Activated naive CD4-positive, alpha-beta T cell treated with anti-CD3 and anti-CD28 coated beads, Interleukin-2, amount 10 ng/mL, durations not matched to agents 7 days and 5 days (primary cell): ENCODE data around the gene PVRIG.
"Not testable (repeated sequence)": the region's sequence is repeated elsewhere in the genome, so short reads cannot be mapped to it uniquely, and the experiment has no call there.

ENCODE experiments used
- CTCF ChIA-PET: fragments of 350-600 bp; sonication (Branson Sonifier 250); formaldehyde crosslinking; loops from one replicate; lab custom pipeline; 2021; ENCODE audit warnings: antibody characterized with exemption; lab: Charles Lee
- DNase-seq: peaks from one replicate; pipeline ENCODE4 v3.0.0-alpha.2; 2020
- H3K27ac Mint-ChIP-seq: one replicate; pipeline ENCODE4 v1.8.0; 2021; ENCODE audit warnings: mild to moderate bottlenecking, moderate library complexity, mixed read lengths
- H3K27me3 Mint-ChIP-seq: one replicate; pipeline ENCODE4 v1.8.0; 2021; ENCODE audit warnings: mild to moderate bottlenecking, mixed read lengths
- H3K36me3 Mint-ChIP-seq: one replicate; pipeline ENCODE4 v1.8.0; 2021; ENCODE audit warnings: mixed read lengths
- H3K4me1 Mint-ChIP-seq: one replicate; pipeline ENCODE4 v1.8.0; 2021; ENCODE audit warnings: mixed read lengths
- H3K4me3 Mint-ChIP-seq: one replicate; pipeline ENCODE4 v1.8.0; 2021; ENCODE audit warnings: mild to moderate bottlenecking, moderate library complexity, mixed read lengths
- H3K9me3 Mint-ChIP-seq: one replicate; pipeline ENCODE4 v1.8.0; 2021; ENCODE audit warnings: mixed read lengths

Gene PVRIG

DNA sequence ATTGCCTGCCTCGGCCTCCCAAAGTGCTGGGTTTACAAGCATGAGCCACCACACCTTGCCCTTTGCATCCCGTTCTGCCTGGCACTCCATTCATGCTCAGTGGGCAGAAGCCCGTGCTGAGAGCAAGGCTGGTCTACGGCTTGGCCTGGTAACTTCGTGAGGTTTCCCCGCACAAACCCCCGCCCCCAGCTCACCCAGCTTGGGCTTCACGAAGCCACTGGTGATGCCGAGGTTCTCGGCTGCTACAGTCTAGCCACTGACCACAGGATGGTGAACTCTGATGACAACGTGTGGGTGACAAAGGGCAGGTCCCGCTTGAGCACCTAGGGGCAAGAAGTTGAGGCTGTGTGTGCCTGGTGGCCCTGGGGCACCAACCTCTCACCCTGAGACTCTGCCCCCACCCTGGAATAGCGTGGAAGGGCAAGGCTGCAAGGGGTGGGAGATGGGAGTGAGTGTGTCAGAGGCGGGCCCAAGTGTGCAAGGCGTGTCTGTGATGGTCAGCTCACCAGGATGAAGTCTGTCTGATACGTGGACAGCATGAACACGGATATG, 3.7 kb downstream of the PVRIG start:
- CTCF ChIA-PET, result interaction anchor here (0.9 kb wide), 1 partner anchor 33 kb away, joined by 3 read pairs; no protein-coding TSS in a partner anchor
- Mint-ChIP-seq H3K4me1 (peaks cover 58% of the 10 kb centered on the region), H3K4me3 (peak overlapping the region; percentile 87), H3K36me3 (peaks cover 64% of the 10 kb centered on the region), H3K27ac (peak overlapping the region; percentile 97)
- not testable (repeated sequence) for H3K27me3 Mint-ChIP-seq, H3K9me3 Mint-ChIP-seq, DNase-seq

DNA sequence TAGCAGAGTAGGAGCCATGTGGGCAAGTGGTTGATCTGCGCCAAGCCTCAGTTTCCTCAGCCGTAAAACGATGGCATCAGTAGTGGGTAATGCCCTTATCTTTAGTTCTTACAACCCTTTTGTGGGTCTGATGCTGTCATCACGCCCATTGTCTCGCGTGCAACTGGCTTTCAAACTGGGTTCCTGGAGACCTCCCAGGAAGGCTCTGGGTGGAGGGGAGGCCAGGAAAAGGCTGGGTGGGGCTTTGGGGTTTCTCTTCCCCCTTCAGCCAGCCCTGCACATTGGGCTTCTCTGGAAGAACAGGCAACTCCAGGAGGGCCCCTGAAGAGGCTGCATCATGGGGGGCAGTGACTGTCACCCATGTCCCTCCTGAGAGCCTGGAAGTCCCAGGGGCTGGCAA, 5.1 kb downstream of the PVRIG start:
- Mint-ChIP-seq H3K36me3 (peaks cover 61% of the 10 kb centered on the region), H3K27ac (peak overlapping the region; percentile 97), H3K4me1 (peaks cover 49% of the 10 kb centered on the region)
- CTCF ChIA-PET, result interaction anchor here (1.2 kb wide), 1 partner anchor 9 kb away, joined by 3 read pairs; no protein-coding TSS in a partner anchor
- H3K27me3 Mint-ChIP-seq, H3K4me3 Mint-ChIP-seq, H3K9me3 Mint-ChIP-seq, DNase-seq: not testable (repeated sequence)

DNA sequence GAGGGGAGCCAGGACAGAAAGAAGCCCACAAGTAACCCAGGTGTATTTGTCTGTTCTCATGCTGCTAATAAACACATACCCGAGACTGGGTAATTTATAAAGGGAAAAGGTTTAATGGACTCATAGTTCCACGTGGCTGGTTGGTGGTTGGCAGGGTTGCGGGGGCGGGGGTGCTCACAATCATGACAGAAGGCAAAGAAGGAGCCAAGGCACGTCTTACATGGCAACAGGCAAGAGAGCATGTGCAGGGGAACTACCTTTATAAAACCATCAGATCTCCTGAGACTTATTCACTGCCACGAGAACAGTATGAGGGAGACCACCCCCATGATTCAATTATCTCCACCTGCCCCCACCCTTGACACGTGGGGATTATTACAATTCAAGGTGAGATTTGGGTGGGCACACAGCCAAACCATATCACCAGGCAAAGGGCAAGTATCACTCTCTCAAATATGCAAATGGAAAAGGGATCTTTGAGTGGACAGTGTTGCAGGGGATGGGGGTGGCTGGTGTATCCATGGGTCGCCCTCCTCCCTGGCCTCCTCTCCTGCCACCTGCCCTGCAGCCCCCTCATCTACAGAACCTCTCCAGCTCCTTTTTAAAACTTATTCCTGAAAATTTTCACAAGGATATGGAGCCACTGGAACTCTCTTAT, 15.0 kb downstream of the PVRIG start:
- CTCF ChIA-PET, DNase-seq: not testable (repeated sequence)

DNA sequence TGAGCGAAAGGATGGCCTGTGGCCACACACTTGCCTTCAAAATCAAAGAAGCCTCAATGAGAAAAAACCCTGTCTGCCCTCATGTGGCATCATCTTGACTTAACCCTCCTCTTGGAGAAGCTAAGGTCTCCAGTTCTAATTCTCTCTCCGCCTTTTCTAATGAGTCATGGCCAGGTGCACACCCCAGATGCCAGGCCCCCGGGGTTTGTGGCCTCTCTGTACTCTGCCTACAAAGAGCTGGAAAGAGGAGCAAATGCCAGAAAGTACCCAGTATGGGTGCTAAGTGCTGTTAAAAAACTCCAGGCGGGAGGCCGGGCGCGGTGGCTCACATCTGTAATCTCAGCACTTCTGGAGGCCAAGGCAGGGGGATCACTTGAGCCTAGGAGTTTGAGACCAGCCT, 20.2 kb downstream of the PVRIG start:
- H3K9me3 Mint-ChIP-seq, H3K27me3 Mint-ChIP-seq, CTCF ChIA-PET, H3K27ac Mint-ChIP-seq, DNase-seq, H3K36me3 Mint-ChIP-seq, H3K4me3 Mint-ChIP-seq: not testable (repeated sequence)
- H3K4me1 Mint-ChIP-seq, result peaks cover 26% of the 10 kb centered on the region

More for the DNA sequence above, 15.0 kb downstream of the PVRIG start:
- H3K4me1 Mint-ChIP-seq, result peaks cover 11% of the 10 kb centered on the region
- H3K27me3 Mint-ChIP-seq, H3K9me3 Mint-ChIP-seq, H3K27ac Mint-ChIP-seq, H3K4me3 Mint-ChIP-seq: not testable (repeated sequence)
- H3K36me3 Mint-ChIP-seq, result peaks cover 36% of the 10 kb centered on the region

DNA sequence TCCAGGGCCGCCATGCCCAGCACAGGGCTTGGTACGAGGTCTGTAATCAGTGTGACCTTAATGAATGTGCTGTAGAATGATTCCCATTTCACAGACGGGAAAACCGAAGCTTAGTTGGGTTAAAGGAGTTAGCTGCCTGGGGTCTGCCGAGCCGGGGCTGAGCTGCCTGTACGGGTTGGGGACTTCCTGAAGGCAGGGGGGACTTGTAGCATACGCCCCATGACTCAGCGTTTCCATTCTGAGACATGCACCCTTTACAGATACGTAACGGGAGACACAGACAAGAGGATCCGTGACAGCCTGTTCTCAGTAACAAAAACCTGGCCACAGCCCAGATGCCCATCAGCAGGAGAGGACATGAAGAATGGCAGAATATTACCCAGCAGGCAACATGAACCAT, 23.6 kb downstream of the PVRIG start:
- H3K36me3 Mint-ChIP-seq, H3K27me3 Mint-ChIP-seq, H3K4me3 Mint-ChIP-seq, CTCF ChIA-PET, H3K9me3 Mint-ChIP-seq: not testable (repeated sequence)
- H3K4me1 Mint-ChIP-seq, result peaks cover 27% of the 10 kb centered on the region
- peak; percentile 58 for DNase-seq
- peak overlapping the region; percentile 42 for H3K27ac Mint-ChIP-seq

DNA sequence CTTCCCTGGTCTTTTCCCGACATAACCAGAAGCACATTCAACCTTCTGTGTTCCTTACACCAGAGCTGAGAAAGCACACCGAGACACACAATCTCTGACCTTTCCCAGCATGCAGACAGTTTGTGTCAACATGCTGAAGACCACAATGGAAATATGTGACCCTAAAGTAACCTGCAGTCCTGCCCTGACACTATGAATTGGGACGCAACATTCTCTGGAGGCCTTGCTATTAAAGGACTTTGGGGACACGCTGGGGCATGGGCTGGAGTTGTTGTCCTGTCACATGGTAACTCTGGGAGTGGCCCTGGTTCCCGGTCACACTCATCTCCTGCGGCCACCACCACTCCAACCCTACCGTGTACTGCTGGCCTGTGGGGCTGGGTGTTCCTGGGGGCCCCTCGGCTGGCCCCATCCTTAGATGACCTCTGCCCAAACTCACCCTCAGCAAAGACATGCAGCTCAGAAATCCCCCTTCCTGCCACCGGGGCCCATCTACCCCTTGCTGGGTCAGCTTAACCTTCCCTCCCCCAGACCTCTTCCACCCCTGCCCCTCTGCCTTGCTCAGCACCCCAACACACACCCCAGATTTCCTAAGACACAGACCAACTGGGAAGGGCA, 25.3 kb downstream of the PVRIG start:
- H3K9me3 Mint-ChIP-seq, H3K4me3 Mint-ChIP-seq, H3K27me3 Mint-ChIP-seq, H3K27ac Mint-ChIP-seq, H3K36me3 Mint-ChIP-seq, DNase-seq, CTCF ChIA-PET: not testable (repeated sequence)
- H3K4me1 Mint-ChIP-seq, result peaks cover 20% of the 10 kb centered on the region

DNA sequence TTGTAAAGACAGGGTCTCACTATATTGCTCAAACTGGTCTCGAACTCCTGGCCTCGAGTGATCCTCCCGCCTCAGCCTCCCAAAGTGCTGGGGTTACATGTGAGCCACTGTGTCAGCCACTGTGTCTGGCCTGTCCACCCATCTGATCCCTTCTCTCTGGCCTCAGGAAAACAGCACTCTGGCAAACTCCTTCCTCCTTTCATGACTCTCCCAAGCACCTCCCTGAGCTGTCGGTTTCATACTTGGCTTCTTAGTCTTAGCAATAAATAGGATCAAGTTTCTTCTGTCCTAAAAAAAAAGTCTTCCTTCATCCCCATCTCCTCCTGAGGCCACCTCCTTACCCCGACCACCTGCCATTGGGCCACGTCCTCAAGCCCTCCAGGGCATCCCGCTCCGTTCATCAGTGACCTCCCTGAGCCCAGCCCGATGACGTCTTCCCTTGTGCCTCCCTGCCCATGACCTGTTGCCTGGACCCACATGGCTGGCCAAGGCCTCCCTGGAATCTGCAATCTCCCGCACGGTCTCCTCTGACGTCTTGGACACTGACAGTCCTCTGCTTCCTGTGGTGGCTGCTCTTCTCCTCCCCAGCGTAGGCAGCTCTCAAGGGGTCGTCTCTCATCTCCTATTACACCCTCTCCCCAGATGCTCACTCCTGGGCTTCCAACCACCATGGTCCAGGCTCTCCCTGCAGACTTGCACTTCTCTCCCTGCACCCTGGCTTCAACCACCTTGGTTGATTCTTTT, 26.5 kb downstream of the PVRIG start:
- H3K9me3 Mint-ChIP-seq, DNase-seq, H3K27me3 Mint-ChIP-seq, H3K27ac Mint-ChIP-seq, H3K36me3 Mint-ChIP-seq, H3K4me3 Mint-ChIP-seq, CTCF ChIA-PET: not testable (repeated sequence)
- peaks cover 20% of the 10 kb centered on the region for H3K4me1 Mint-ChIP-seq

DNA sequence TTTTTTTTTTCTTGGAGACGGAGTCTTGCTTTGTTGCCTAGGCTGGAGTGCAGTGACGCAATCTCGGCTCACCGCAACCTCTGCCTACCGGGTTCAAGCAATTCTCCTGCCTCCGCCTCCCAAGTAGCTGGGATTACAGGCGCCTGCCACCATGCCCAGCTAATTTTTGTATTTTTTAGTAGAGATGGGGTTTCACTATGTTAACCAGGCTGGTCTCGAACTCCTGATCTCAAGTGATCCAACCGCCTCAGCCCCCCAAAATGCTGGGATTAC, 27.1 kb downstream of the PVRIG start:
- H3K36me3 Mint-ChIP-seq, CTCF ChIA-PET, H3K9me3 Mint-ChIP-seq, DNase-seq, H3K27ac Mint-ChIP-seq, H3K4me3 Mint-ChIP-seq, H3K27me3 Mint-ChIP-seq: not testable (repeated sequence)
- peaks cover 20% of the 10 kb centered on the region for H3K4me1 Mint-ChIP-seq

DNA sequence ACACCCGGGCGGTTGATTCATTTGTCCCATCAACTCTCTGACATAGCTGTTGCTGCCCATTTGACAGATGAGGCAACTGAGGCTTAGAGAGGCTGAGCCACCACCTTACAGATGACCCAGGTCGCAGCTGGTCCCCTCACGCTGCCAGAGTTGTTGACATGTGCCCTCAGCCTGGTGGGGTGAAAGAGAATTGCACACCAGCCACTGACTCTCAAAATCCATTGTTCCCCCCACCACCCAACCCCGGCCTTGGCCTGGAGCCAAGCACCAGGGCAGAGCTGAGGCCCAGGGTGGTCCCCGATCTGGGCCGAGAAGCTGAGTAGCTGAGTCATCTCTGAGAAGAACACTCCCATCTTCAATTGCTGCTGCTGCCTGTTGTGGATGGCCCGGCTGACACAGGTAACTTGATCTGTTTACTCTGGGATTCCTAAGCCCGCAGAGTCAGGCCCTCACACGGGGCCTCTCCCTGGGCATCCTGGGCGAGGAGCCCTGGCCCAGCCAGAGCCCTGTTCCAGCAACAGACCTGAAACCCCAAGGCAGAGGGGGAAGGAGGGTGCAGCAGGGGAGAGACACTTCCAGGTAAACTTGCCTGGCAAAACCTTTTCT, 27.5 kb downstream of the PVRIG start:
- Mint-ChIP-seq H3K4me3 (no peak overlapping the region), H3K27me3 (no peaks in the 10 kb centered on the region), H3K27ac (no peak overlapping the region), H3K36me3 (no peaks in the 10 kb centered on the region), H3K9me3 (no peaks in the 10 kb centered on the region), H3K4me1 (peaks cover 20% of the 10 kb centered on the region)
- CTCF ChIA-PET, result no interaction called here
- DNase-seq, result no peak

DNA sequence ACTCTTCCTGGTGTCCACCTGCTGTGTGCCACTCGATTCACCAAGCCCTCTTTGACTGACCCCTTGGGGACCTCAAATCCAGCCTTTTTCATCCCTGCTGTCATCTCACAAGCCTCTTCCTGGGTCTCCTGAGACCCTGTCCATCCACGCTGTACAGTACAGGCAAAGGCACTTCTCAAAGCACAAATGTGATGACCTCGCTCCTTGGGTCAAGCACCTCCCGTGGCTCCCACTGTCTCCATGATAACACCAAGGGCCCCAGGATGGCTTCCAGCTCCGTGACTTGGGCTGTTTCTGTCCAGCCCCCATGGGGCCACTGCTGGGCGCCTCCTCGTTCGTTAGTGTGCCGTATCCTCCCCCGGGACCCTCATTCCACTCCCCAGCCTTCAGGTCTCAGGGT, 28.7 kb downstream of the PVRIG start:
- CTCF ChIA-PET, result no interaction called here
- H3K27ac Mint-ChIP-seq, result no peak overlapping the region
- no peaks in the 10 kb centered on the region for H3K9me3 Mint-ChIP-seq
- H3K36me3 Mint-ChIP-seq, result no peaks in the 10 kb centered on the region
- no peaks in the 10 kb centered on the region for H3K27me3 Mint-ChIP-seq
- peaks cover 8% of the 10 kb centered on the region for H3K4me1 Mint-ChIP-seq
- H3K4me3 Mint-ChIP-seq, result no peak overlapping the region
- no peak for DNase-seq

DNA sequence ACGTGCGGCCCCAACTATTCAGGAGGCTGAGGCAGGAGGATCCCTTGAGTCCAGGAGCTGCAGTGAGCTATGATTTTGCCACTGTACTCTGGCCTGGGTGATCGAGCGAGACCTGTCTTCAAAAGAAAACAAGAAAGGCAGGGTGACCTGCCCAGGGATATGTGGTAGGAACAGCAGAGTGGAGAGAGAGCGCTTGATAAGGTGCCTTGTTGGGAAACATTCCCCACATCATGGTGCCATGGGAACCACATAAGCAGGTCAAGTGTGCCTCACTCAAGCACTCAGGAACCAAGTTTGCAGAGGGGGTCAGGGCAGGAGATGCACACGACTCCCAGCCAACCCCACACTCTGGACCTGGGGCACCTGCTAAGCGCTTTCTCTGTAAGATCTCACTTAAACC, 37.3 kb downstream of the PVRIG start:
- Mint-ChIP-seq H3K27me3 (no peaks in the 10 kb centered on the region), H3K27ac (no peak overlapping the region), H3K36me3 (no peaks in the 10 kb centered on the region), H3K9me3 (no peaks in the 10 kb centered on the region), H3K4me1 (no peaks in the 10 kb centered on the region), H3K4me3 (no peak overlapping the region)
- CTCF ChIA-PET, result no interaction called here
- no peak for DNase-seq

DNA sequence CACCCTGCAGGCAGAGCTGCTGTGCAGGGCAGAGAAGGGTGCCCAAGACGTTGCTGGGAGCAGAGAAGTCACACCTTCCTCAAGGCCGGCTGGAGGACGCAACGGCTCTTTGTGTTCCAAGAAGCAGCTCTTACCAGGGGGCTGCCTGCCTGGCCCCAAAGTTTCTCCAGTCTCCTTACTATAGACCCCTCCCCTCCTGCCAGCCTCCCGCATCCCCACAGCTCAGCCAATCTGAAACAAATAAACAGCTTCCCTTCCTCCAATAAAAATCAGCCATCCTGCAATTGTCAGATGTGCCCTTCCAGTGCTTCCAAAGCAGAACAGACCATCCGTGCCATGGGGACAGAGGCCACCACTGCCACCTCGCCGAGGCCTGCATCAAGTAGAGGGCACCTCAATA, 40.2 kb downstream of the PVRIG start:
- DNase-seq, H3K4me1 Mint-ChIP-seq, H3K27ac Mint-ChIP-seq, H3K27me3 Mint-ChIP-seq, H3K4me3 Mint-ChIP-seq, H3K9me3 Mint-ChIP-seq, CTCF ChIA-PET, H3K36me3 Mint-ChIP-seq: not testable (repeated sequence)

DNA sequence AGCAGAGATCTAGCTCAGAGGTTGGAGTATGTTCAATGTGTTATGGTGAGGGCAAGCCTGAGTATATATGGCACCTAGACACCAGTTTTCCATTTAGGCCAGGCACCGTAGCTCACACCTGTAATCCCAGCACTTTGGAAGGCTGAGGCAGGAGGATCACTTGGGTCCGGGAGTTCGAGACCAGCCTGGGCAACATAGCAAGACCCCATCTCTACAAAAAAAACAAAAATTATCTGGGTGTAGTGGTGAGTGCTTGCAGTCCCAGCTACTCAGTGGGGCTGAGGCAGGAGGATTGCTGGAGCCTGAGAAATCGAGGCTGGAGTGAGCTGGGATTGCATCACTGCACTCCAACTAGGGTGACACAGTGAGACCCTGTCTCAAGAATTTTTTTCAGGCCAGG, 43.1 kb downstream of the PVRIG start:
- not testable (repeated sequence) for H3K27me3 Mint-ChIP-seq, H3K36me3 Mint-ChIP-seq, DNase-seq, H3K27ac Mint-ChIP-seq, H3K4me3 Mint-ChIP-seq, H3K4me1 Mint-ChIP-seq, H3K9me3 Mint-ChIP-seq
- CTCF ChIA-PET, result interaction anchor here (0.7 kb wide), 1 partner anchor 259 kb away, joined by 3 read pairs; no protein-coding TSS in a partner anchor

DNA sequence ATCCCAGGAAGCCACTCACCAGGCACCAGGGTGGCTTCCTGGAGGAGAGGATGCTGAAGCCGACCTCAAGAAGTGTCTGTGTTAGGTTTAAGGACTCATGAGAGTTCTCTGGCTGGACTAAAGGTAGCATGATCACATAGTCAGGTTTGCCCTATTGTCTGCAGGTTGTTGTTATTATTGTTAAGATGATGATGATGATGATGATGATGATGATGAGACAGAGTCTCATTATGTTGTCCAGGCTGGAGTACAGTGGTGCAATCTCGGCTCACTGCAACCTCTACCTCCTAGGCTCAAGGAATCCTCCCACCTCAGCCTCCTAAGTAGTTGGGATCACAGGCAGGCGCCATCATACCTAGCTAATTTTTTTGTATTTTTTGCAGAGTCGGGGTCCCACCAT, 44.5 kb downstream of the PVRIG start:
- H3K4me1 Mint-ChIP-seq, H3K4me3 Mint-ChIP-seq, DNase-seq, H3K36me3 Mint-ChIP-seq, H3K9me3 Mint-ChIP-seq, CTCF ChIA-PET, H3K27me3 Mint-ChIP-seq, H3K27ac Mint-ChIP-seq: not testable (repeated sequence)
